ENCODE data around the gene SHC1.

Gene SHC1

GRCh38 chr1:154913273-154913672 lies 57.3 kb downstream of the SHC1 start:
- no peak for TF ChIP-seq FOXA1 (IDR thresholded peaks at IDR 0.05)
- no peak for TF ChIP-seq TARDBP (IDR thresholded peaks at IDR 0.05)
- no peak for TF ChIP-seq SP1 (IDR thresholded peaks at IDR 0.05)
- TF ChIP-seq LEF1 (IDR thresholded peaks at IDR 0.05; ENCODE audit: borderline replicate concordance), result no peak
- no peak for TF ChIP-seq BHLHE40 (IDR thresholded peaks at IDR 0.05; ENCODE audit: borderline replicate concordance)
- no peak for TF ChIP-seq CTBP1 (IDR thresholded peaks at IDR 0.05; ENCODE audit: borderline replicate concordance)
- no peak for TF ChIP-seq ZNF384 (IDR thresholded peaks at IDR 0.05)
- no peak for TF ChIP-seq NFRKB (IDR thresholded peaks at IDR 0.05)
- TF ChIP-seq SUZ12 (IDR thresholded peaks at IDR 0.05), result no peak
- no peak for DNase-seq (ENCODE audit: extremely low spot score)
- ChIA-PET POLR2A (interaction anchor here (0.8 kb wide), 1 partner anchor 22 kb away, joined by 3 read pairs; no protein-coding TSS in a partner anchor), CTCF (no interaction called here)

- TF ChIP-seq LEF1 (IDR thresholded peaks at IDR 0.05; ENCODE audit: borderline replicate concordance) (no peak), SUZ12 (IDR thresholded peaks at IDR 0.05) (no peak), TARDBP (IDR thresholded peaks at IDR 0.05) (no peak), SP1 (IDR thresholded peaks at IDR 0.05) (no peak), L3MBTL2 (conservative IDR thresholded peaks at IDR 0.05) (no peak), HDGF (IDR thresholded peaks at IDR 0.05; ENCODE audit: borderline replicate concordance) (no peak), NFRKB (IDR thresholded peaks at IDR 0.05) (no peak), ZNF384 (IDR thresholded peaks at IDR 0.05) (no peak), ELF4 (IDR thresholded peaks at IDR 0.05) (no peak), FOXM1 (IDR thresholded peaks at IDR 0.05; ENCODE audit: borderline replicate concordance) (no peak), FOXK2 (IDR thresholded peaks at IDR 0.05) (no peak), PKNOX1 (IDR thresholded peaks at IDR 0.05) (no peak), BHLHE40 (IDR thresholded peaks at IDR 0.05; ENCODE audit: borderline replicate concordance) (no peak), ARNT (IDR thresholded peaks at IDR 0.05) (no peak), FOXA1 (IDR thresholded peaks at IDR 0.05) (no peak), CTBP1 (IDR thresholded peaks at IDR 0.05; ENCODE audit: borderline replicate concordance) (no peak)
- no peak for DNase-seq (ENCODE audit: extremely low spot score)
- CTCF ChIA-PET, result interaction anchor here (0.6 kb wide), 1 partner anchor 324 kb away, joined by 3 read pairs; no protein-coding TSS in a partner anchor
- POLR2A ChIA-PET, result interaction anchor here (0.8 to 1.3 kb wide), 2 partner anchors 9 to 23 kb away, joined by 3 to 4 read pairs; no protein-coding TSS in a partner anchor
These were observed 57.8 kb downstream of the SHC1 start for GRCh38 chr1:154912755-154913154.

All from HEK293T (cell line).